Measurements from ENCODE around the gene CES2. TPM values are rescaled to one million over a fixed set of nuclear protein-coding genes. Genes with fewer than 3 reads are reported as not detected.

Gene CES2
- total RNA-seq, 1 experiment from 2014 or later, result 13.3 TPM

- Histone ChIP-seq H2AFZ (ENCODE audit: low read length) (no peak overlapping the region), H3K9me3 (ENCODE audit: low read length) (no peaks in the 10 kb centered on the region), H3K27me3 (ENCODE audit: low read length) (no peaks in the 10 kb centered on the region), H3K27ac (ENCODE audit: low read length) (no peak overlapping the region), H3K36me3 (ENCODE audit: insufficient read depth, low read length) (no peaks in the 10 kb centered on the region), H4K20me1 (ENCODE audit: insufficient read depth, low read depth, low read length) (no peaks in the 10 kb centered on the region), H3K4me3 (ENCODE audit: low read length) (no peak overlapping the region), H3K79me2 (ENCODE audit: low read length) (no peaks in the 10 kb centered on the region), H3K9me2 (replicated peaks; ENCODE audit: insufficient read depth, low read length) (no peaks in the 10 kb centered on the region), H3K4me2 (ENCODE audit: low read depth, low read length, poor library complexity, severe bottlenecking) (no peak overlapping the region), H3K4me1 (ENCODE audit: low read length) (peaks cover 11% of the 10 kb centered on the region), H3K9ac (ENCODE audit: low read length) (no peak overlapping the region)
- no peak for DNase-seq
These were observed 30.3 kb upstream of the CES2 start for GRCh38 chr16:66904846-66905632.

DNA sequence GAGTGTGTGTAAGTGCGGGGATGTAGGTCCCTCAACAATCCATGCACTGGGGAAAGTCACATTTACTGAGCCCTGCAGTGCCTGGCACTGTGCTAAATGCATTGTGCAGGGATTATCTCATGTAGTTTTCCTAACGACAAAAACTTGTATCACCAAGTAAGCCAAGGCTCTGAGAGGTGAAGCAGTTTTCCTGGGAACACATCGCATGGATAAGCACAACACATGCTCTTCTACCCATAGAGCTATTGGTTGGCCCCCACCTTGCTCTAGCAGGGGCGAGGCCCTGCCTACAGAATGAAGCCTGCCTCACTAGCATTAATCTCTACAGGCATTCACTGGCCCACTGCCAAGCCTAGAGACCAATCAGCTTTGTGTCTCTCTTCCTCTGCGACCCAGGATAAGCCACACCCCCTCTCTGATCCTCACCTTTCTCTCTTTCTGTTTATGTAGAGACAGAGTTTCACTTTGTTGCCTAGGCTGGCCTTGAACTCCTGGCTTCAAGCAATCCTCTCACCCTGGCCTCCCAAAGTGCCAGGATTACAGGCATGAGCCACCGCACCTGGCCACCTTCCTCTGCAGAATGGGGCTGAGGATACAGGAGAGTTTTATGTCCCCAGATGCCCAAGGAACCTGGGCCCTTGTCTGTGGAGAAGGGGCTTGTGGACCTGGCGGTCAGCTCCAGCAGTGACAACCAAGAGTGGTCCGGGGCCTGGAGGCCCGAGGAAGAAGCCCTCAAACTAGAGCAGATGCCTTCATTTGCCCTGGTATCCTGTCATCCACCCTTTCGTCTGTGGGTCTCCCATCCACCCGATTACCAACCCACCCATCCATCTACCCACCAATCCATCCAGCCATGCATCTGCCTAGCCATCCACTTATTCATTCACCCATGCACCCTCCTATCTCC, 29.4 kb upstream of the CES2 start:
- Histone ChIP-seq H3K27me3 (ENCODE audit: low read length) (no peaks in the 10 kb centered on the region), H3K9me3 (ENCODE audit: low read length) (no peaks in the 10 kb centered on the region), H3K4me3 (ENCODE audit: low read length) (no peak overlapping the region), H3K4me2 (ENCODE audit: low read depth, low read length, poor library complexity, severe bottlenecking) (no peak overlapping the region), H2AFZ (ENCODE audit: low read length) (no peak overlapping the region), H3K79me2 (ENCODE audit: low read length) (no peaks in the 10 kb centered on the region), H3K4me1 (ENCODE audit: low read length) (peaks cover 11% of the 10 kb centered on the region), H3K9ac (ENCODE audit: low read length) (no peak overlapping the region), H3K9me2 (replicated peaks; ENCODE audit: insufficient read depth, low read length) (no peaks in the 10 kb centered on the region), H4K20me1 (ENCODE audit: insufficient read depth, low read depth, low read length) (no peaks in the 10 kb centered on the region), H3K36me3 (ENCODE audit: insufficient read depth, low read length) (no peaks in the 10 kb centered on the region), H3K27ac (ENCODE audit: low read length) (no peak overlapping the region)
- peak; percentile 82 for DNase-seq

GRCh38 chr16:66906916-66907836, 28.1 kb upstream of the CES2 start:
- H4K20me1 ChIP-seq (ENCODE audit: insufficient read depth, low read depth, low read length), result no peaks in the 10 kb centered on the region
- H3K9ac ChIP-seq (ENCODE audit: low read length), result no peak overlapping the region
- no peak for DNase-seq
- no peaks in the 10 kb centered on the region for H3K9me3 ChIP-seq (ENCODE audit: low read length)
- H3K9me2 ChIP-seq (replicated peaks; ENCODE audit: insufficient read depth, low read length), result no peaks in the 10 kb centered on the region
- no peaks in the 10 kb centered on the region for H3K79me2 ChIP-seq (ENCODE audit: low read length)
- H3K4me2 ChIP-seq (ENCODE audit: low read depth, low read length, poor library complexity, severe bottlenecking), result no peak overlapping the region
- no peaks in the 10 kb centered on the region for H3K27me3 ChIP-seq (ENCODE audit: low read length)
- H3K4me3 ChIP-seq (ENCODE audit: low read length), result no peak overlapping the region
- H2AFZ ChIP-seq (ENCODE audit: low read length), result no peak overlapping the region
- H3K36me3 ChIP-seq (ENCODE audit: insufficient read depth, low read length), result no peaks in the 10 kb centered on the region
- H3K4me1 ChIP-seq (ENCODE audit: low read length), result peaks cover 11% of the 10 kb centered on the region
- H3K27ac ChIP-seq (ENCODE audit: low read length), result no peak overlapping the region

DNA sequence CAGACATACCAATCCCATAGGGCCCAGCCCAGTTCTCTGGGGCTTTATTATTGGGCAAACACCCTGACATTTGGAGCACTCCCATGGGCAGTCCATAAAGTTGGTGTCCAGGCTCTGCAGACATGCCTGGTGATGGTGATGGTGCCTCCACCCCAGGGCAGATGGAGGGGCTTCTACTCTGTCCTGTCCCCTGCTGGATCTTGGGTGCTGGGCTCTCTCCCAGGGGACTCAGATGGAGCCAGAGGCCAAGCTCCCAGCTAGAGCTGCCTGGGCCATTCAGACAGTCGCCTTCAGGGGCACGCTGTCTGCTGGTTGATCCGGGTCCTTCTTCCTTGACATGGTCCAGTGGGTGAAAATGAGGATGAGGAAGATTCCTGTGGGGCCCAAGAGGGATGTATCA, 27.2 kb upstream of the CES2 start:
- Histone ChIP-seq H4K20me1 (ENCODE audit: insufficient read depth, low read depth, low read length) (no peaks in the 10 kb centered on the region), H3K4me3 (ENCODE audit: low read length) (no peak overlapping the region), H3K27ac (ENCODE audit: low read length) (no peak overlapping the region), H3K4me2 (ENCODE audit: low read depth, low read length, poor library complexity, severe bottlenecking) (no peak overlapping the region), H3K9ac (ENCODE audit: low read length) (no peak overlapping the region), H3K9me2 (replicated peaks; ENCODE audit: insufficient read depth, low read length) (no peaks in the 10 kb centered on the region), H3K4me1 (ENCODE audit: low read length) (peaks cover 8% of the 10 kb centered on the region), H3K9me3 (ENCODE audit: low read length) (no peaks in the 10 kb centered on the region), H2AFZ (ENCODE audit: low read length) (no peak overlapping the region), H3K27me3 (ENCODE audit: low read length) (no peaks in the 10 kb centered on the region), H3K79me2 (ENCODE audit: low read length) (no peaks in the 10 kb centered on the region), H3K36me3 (ENCODE audit: insufficient read depth, low read length) (no peaks in the 10 kb centered on the region)
- DNase-seq, result no peak

GRCh38 chr16:66908762-66909559, 26.4 kb upstream of the CES2 start:
- no peaks in the 10 kb centered on the region for H3K36me3 ChIP-seq (ENCODE audit: insufficient read depth, low read length)
- H3K4me2 ChIP-seq (ENCODE audit: low read depth, low read length, poor library complexity, severe bottlenecking), result no peak overlapping the region

DNA sequence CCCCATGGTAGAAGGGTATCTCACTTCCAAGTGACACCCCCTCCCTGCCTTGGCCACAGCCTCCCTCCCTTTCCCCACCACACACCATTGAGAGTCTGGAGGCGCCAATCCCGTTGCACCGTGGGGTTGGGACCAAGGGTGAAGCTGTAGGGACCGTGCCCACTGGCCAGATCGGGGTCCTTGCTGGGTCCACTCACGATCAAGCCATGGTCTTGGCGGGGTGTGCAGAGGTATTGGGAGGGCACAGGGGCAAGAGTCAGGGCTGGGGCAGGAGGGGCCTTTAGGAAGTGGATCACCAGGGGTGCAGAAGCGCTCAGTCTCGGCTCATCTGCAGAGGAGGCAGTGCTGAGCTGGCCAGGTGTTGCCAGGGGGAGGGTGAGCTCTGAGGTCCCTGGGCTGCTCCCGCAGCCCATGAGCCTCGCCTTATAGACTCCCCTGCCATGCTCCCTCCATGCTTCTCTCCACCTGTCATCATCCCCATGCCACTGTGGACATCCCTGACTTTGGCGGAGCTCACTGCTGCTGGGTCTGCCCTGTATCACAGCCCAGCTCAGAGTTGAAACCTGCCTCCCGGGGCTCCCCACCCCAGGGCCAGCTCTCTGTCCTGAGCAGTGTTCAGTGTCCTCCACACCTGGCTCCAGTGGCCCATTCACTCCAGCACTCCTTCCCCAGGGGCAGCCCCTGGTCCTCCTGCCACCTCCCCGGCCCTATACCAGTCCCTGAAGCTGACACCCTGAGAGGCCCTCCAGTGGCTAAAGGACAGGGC, 25.0 kb upstream of the CES2 start:
- Histone ChIP-seq H4K20me1 (ENCODE audit: insufficient read depth, low read depth, low read length) (no peaks in the 10 kb centered on the region), H3K4me3 (ENCODE audit: low read length) (no peak overlapping the region), H3K4me2 (ENCODE audit: low read depth, low read length, poor library complexity, severe bottlenecking) (no peak overlapping the region), H3K36me3 (ENCODE audit: insufficient read depth, low read length) (no peaks in the 10 kb centered on the region), H3K9ac (ENCODE audit: low read length) (no peak overlapping the region), H3K9me3 (ENCODE audit: low read length) (no peaks in the 10 kb centered on the region), H3K79me2 (ENCODE audit: low read length) (no peaks in the 10 kb centered on the region), H2AFZ (ENCODE audit: low read length) (no peak overlapping the region), H3K27ac (ENCODE audit: low read length) (no peak overlapping the region), H3K27me3 (ENCODE audit: low read length) (no peaks in the 10 kb centered on the region), H3K9me2 (replicated peaks; ENCODE audit: insufficient read depth, low read length) (no peaks in the 10 kb centered on the region), H3K4me1 (ENCODE audit: low read length) (peaks cover 6% of the 10 kb centered on the region; the same call in 1 of the 2 replicates)
- DNase-seq, result no peak

More at GRCh38 chr16:66908762-66909559, 26.4 kb upstream of the CES2 start:
- H2AFZ ChIP-seq (ENCODE audit: low read length), result no peak overlapping the region
- H3K9me3 ChIP-seq (ENCODE audit: low read length), result no peaks in the 10 kb centered on the region
- H4K20me1 ChIP-seq (ENCODE audit: insufficient read depth, low read depth, low read length), result no peaks in the 10 kb centered on the region
- H3K4me3 ChIP-seq (ENCODE audit: low read length), result no peak overlapping the region
- H3K9me2 ChIP-seq (replicated peaks; ENCODE audit: insufficient read depth, low read length), result no peaks in the 10 kb centered on the region
- H3K9ac ChIP-seq (ENCODE audit: low read length), result no peak overlapping the region
- DNase-seq, result no peak
- no peaks in the 10 kb centered on the region for H3K79me2 ChIP-seq (ENCODE audit: low read length)
- H3K27me3 ChIP-seq (ENCODE audit: low read length), result no peaks in the 10 kb centered on the region
- no peak overlapping the region for H3K27ac ChIP-seq (ENCODE audit: low read length)
- H3K4me1 ChIP-seq (ENCODE audit: low read length), result peaks cover 6% of the 10 kb centered on the region; the same call in 1 of the 2 replicates

- no peak overlapping the region for H2AFZ ChIP-seq (ENCODE audit: low read length)
- no peak overlapping the region for H3K27ac ChIP-seq (ENCODE audit: low read length)
- no peaks in the 10 kb centered on the region for H3K36me3 ChIP-seq (ENCODE audit: insufficient read depth, low read length)
- no peaks in the 10 kb centered on the region for H3K27me3 ChIP-seq (ENCODE audit: low read length)
- no peaks in the 10 kb centered on the region for H4K20me1 ChIP-seq (ENCODE audit: insufficient read depth, low read depth, low read length)
- no peaks in the 10 kb centered on the region for H3K79me2 ChIP-seq (ENCODE audit: low read length)
- H3K9ac ChIP-seq (ENCODE audit: low read length), result no peak overlapping the region
- no peaks in the 10 kb centered on the region for H3K4me1 ChIP-seq (ENCODE audit: low read length)
- H3K4me3 ChIP-seq (ENCODE audit: low read length), result no peak overlapping the region
- no peaks in the 10 kb centered on the region for H3K9me2 ChIP-seq (replicated peaks; ENCODE audit: insufficient read depth, low read length)
- no peak for DNase-seq
- no peaks in the 10 kb centered on the region for H3K9me3 ChIP-seq (ENCODE audit: low read length)
- no peak overlapping the region for H3K4me2 ChIP-seq (ENCODE audit: low read depth, low read length, poor library complexity, severe bottlenecking)
These were observed 24.2 kb upstream of the CES2 start for GRCh38 chr16:66911112-66911511.

Measured in Karpas-422 (cell line).